Esophagus squamous epithelium (tissue), 5 donors: ENCODE data around the gene ENKD1. TPM values are rescaled to one million over a fixed set of nuclear protein-coding genes. Genes with fewer than 3 reads are reported as not detected.
A peak's percentile ranks its signal among the peaks of the same experiment; 100 is the strongest.
"Not testable (repeated sequence)": the region's sequence is repeated elsewhere in the genome, so short reads cannot be mapped to it uniquely, and the experiment has no call there.

Experiments
- DNase-seq: peaks from one replicate; lab custom pipeline; 2025; lab: John Stamatoyannopoulos, UW
- H3K27ac ChIP-seq, 4 donors: fragments of 200-600 bp; sonication (generic); one replicate each; pipeline ENCODE4 v1.5.1; 2016 to 2019; ENCODE audit warnings: mild to moderate bottlenecking in 1 of 4
- H3K27me3 ChIP-seq, 4 donors: fragments of 200-600 bp; sonication (generic); 1 replicate in 3 of 4; 2 replicates in 1 of 4; pipeline versions ENCODE4 v1.5.1 to v1.6.0; 2017 to 2021; ENCODE audit warnings: antibody characterized with exemption in 1 of 4
- H3K36me3 ChIP-seq, 3 donors: fragments of 200-600 bp; sonication (generic); one replicate each; pipeline ENCODE4 v1.5.1; 2016 to 2019
- H3K4me1 ChIP-seq, 3 donors: fragments of 200-600 bp; sonication (generic); one replicate each; pipeline ENCODE4 v1.5.1; 2017 to 2019
- H3K4me3 ChIP-seq, 4 donors: fragments of 200-600 bp; sonication (generic); 1 replicate in 3 of 4; 2 replicates in 1 of 4; pipeline ENCODE4 v1.5.1; 2016 to 2019; ENCODE audit warnings: mild to moderate bottlenecking in 2 of 4, moderate library complexity in 1 of 4
- H3K9me3 ChIP-seq, 3 donors: fragments of 200-600 bp; sonication (generic); one replicate each; pipeline ENCODE4 v1.5.1; 2016 to 2019
- CTCF ChIP-seq, 6 experiments: fragments of 450-650 bp in 4 of 6; fragments of 200-600 bp in 2 of 6; sonication (generic) in 2 of 6; IDR thresholded peaks; one replicate each; pipeline ENCODE4 v1.5.1; 2016 to 2019; ENCODE audit warnings: antibody characterized with exemption in 6 of 6, mild to moderate bottlenecking in 4 of 6, moderate library complexity in 4 of 6
- POLR2A ChIP-seq, 4 donors: fragments of 450-650 bp; IDR thresholded peaks; one replicate each; pipeline ENCODE4 v1.6.1; 2017; ENCODE audit warnings: antibody characterized with exemption in 4 of 4, mild to moderate bottlenecking in 4 of 4, moderate library complexity in 3 of 4
- WGBS, 2 donors: methylation state at CpG; one replicate each; pipeline ENCODE4 v1.1.5; 2018; 5-methylcytosine and 5-hydroxymethylcytosine counted together
- intact Hi-C: fragments of 100-400 bp; cut with DNase I; formaldehyde crosslinking; loops from one replicate; pipeline ENCODE4 v1.15.0; 2022
- total RNA-seq, 4 donors: library from RNA; depleted of rRNA; stranded (reverse); fragments of >200 nt; gene quantifications; one replicate each; pipeline ENCODE4 v1.1.0, GENCODE V29; 2016
- donor health status: DM: yes; HTN: yes; CAD: no.

ENKD1 gene
- total RNA-seq, 4 donors from 2014 or later: 6.1 to 12.9 (median 12.2) TPM

- peaks cover 0 to 28% (median 4%) of the 10 kb centered on the region in 3 donors for H3K4me1 ChIP-seq
- H3K4me3 ChIP-seq: no peak overlapping the region
- TF ChIP-seq POLR2A (IDR thresholded peaks at IDR 0.05): no peak
- DNase-seq: no peak
- no peaks in the 10 kb centered on the region for H3K27me3 ChIP-seq
- WGBS, 2 donors: 63 to 76% methylated on average over 4 of the region's 4 CpGs
- H3K9me3 ChIP-seq: no peaks in the 10 kb centered on the region
- intact Hi-C loops: no loop called here
- peaks cover 0 to 22% (median 0%) of the 10 kb centered on the region in 3 donors for H3K36me3 ChIP-seq
- peak overlapping the region; percentile 43 to 78 (median 74) for H3K27ac ChIP-seq
These were observed 31.1 kb upstream of the ENKD1 start for GRCh38 chr16:67697422-67698185.

- Histone ChIP-seq H3K9me3 (no peaks in the 10 kb centered on the region), H3K4me3 (no peak overlapping the region), H3K27me3 (no peaks in the 10 kb centered on the region), H3K4me1 (peaks cover 0 to 26% (median 4%) of the 10 kb centered on the region in 3 donors), H3K36me3 (peaks cover 0 to 13% (median 0%) of the 10 kb centered on the region in 3 donors), H3K27ac (no peak overlapping the region)
- WGBS, 2 donors: 60 to 68% methylated on average over 2 of the region's 2 CpGs
- intact Hi-C loops: no loop called here
- TF ChIP-seq CTCF (IDR thresholded peaks at IDR 0.05) (no peak), POLR2A (IDR thresholded peaks at IDR 0.05) (no peak)
- no peak for DNase-seq
These were observed 28.1 kb upstream of the ENKD1 start for GRCh38 chr16:67694611-67695010.

GRCh38 chr16:67693517-67694285, 27.2 kb upstream of the ENKD1 start:
- H3K27me3 ChIP-seq, H3K36me3 ChIP-seq, H3K27ac ChIP-seq, H3K9me3 ChIP-seq, DNase-seq, H3K4me3 ChIP-seq, intact Hi-C loops: not testable (repeated sequence)
- 85 to 90% methylated on average over 8 of the region's 8 CpGs for WGBS, 2 donors
- peaks cover 0 to 25% (median 4%) of the 10 kb centered on the region in 3 donors for H3K4me1 ChIP-seq

- WGBS, 2 donors: 76 to 86% methylated on average over 15 to 16 of the region's 17 CpGs
- intact Hi-C loops: no loop called here
These were observed 19.0 kb upstream of the ENKD1 start for GRCh38 chr16:67685388-67686112.

GRCh38 chr16:67683767-67684166, 17.2 kb upstream of the ENKD1 start:
- Histone ChIP-seq H3K36me3 (peaks cover 0 to 60% (median 5%) of the 10 kb centered on the region in 3 donors), H3K4me3 (no peak overlapping the region), H3K27me3 (no peaks in the 10 kb centered on the region), H3K4me1 (peaks cover 11 to 37% (median 12%) of the 10 kb centered on the region in 3 donors), H3K27ac (peak overlapping the region; percentile 36 to 80 (median 52)), H3K9me3 (no peaks in the 10 kb centered on the region)
- intact Hi-C loops: no loop called here
- DNase-seq: no peak
- WGBS, 2 donors: 83 to 94% methylated on average over 4 of the region's 4 CpGs
- TF ChIP-seq CTCF (IDR thresholded peaks at IDR 0.05) (no peak), POLR2A (IDR thresholded peaks at IDR 0.05) (no peak)

More at GRCh38 chr16:67685388-67686112, 19.0 kb upstream of the ENKD1 start:
- no peaks in the 10 kb centered on the region for H3K27me3 ChIP-seq
- H3K4me1 ChIP-seq: peaks cover 11 to 35% (median 12%) of the 10 kb centered on the region in 3 donors
- no peak overlapping the region for H3K4me3 ChIP-seq
- no peak for DNase-seq
- peak overlapping the region; percentile 44 to 80 (median 66) for H3K27ac ChIP-seq
- TF ChIP-seq CTCF (IDR thresholded peaks at IDR 0.05): no peak
- no peak for TF ChIP-seq POLR2A (IDR thresholded peaks at IDR 0.05)
- no peaks in the 10 kb centered on the region for H3K9me3 ChIP-seq
- H3K36me3 ChIP-seq: peaks cover 0 to 46% (median 5%) of the 10 kb centered on the region in 3 donors
